Liver (tissue), 9 donors: ENCODE results near the gene GPR150. TPM values are rescaled to one million over a fixed set of nuclear protein-coding genes. Genes with fewer than 3 reads are reported as not detected.

Source experiments
- DNase-seq: peaks from one replicate; pipeline ENCODE4 v3.0.0-alpha.2; 2017; ENCODE audit warnings: low spot score
- H3K27ac ChIP-seq, 2 donors: one replicate each; pipeline ENCODE4 v1.7.0; 2013; ENCODE audit warnings: inconsistent platforms in 2 of 2, low read length in 2 of 2, control low read depth in 1 of 2, low read depth in 1 of 2, mild to moderate bottlenecking in 1 of 2
- H3K27me3 ChIP-seq, 4 donors: one replicate each; pipeline versions ENCODE4 v1.6.1 to v1.7.0; 2013; ENCODE audit warnings: low read length in 3 of 4, inconsistent platforms in 1 of 4, mild to moderate bottlenecking in 1 of 4, moderate library complexity in 1 of 4; ENCODE audit not compliant: control insufficient read depth in 4 of 4, insufficient read depth in 4 of 4
- H3K36me3 ChIP-seq, 4 donors: one replicate each; pipeline versions ENCODE4 v1.6.1 to v1.7.0; 2013; ENCODE audit warnings: low read length in 3 of 4, mild to moderate bottlenecking in 3 of 4, low read depth in 1 of 4, moderate library complexity in 1 of 4; ENCODE audit not compliant: control insufficient read depth in 4 of 4, insufficient read depth in 3 of 4
- H3K4me1 ChIP-seq, 4 donors: one replicate each; pipeline versions ENCODE4 v1.6.1 to v1.7.0; 2013; ENCODE audit warnings: low read length in 3 of 4, mild to moderate bottlenecking in 3 of 4, moderate library complexity in 1 of 4; ENCODE audit not compliant: control insufficient read depth in 4 of 4, insufficient read depth in 4 of 4
- H3K4me3 ChIP-seq, 3 donors: one replicate each; pipeline versions ENCODE4 v1.6.1 to v1.7.0; 2013; ENCODE audit warnings: low read length in 3 of 3, control low read depth in 1 of 3, low read depth in 1 of 3, mild to moderate bottlenecking in 1 of 3
- H3K9ac ChIP-seq, 2 donors: one replicate each; pipeline ENCODE4 v1.7.0; 2013; ENCODE audit warnings: low read length in 2 of 2, mild to moderate bottlenecking in 2 of 2, moderate library complexity in 2 of 2, control low read depth in 1 of 2, low read depth in 1 of 2
- H3K9me3 ChIP-seq, 4 donors: one replicate each; pipeline versions ENCODE4 v1.6.1 to v1.7.0; 2013; ENCODE audit warnings: low read length in 3 of 4; ENCODE audit not compliant: control insufficient read depth in 4 of 4
- ATF3 ChIP-seq: IDR thresholded peaks from 2 replicates; pipeline ENCODE4 v1.6.1; 2016; ENCODE audit warnings: antibody characterized with exemption
- CTCF ChIP-seq: fragments of 150-350 bp; IDR thresholded peaks from 2 replicates; pipeline ENCODE4 v1.5.1; 2017; ENCODE audit warnings: improper control_type of control experiment, low read depth, low read length; ENCODE audit not compliant: missing input control
- FOXA1 ChIP-seq: IDR thresholded peaks from 2 replicates; pipeline ENCODE4 v1.6.1; 2016; ENCODE audit warnings: antibody characterized with exemption
- FOXA2 ChIP-seq: IDR thresholded peaks from 2 replicates; pipeline ENCODE4 v1.6.1; 2016; ENCODE audit warnings: antibody characterized with exemption
- GABPA ChIP-seq, 2 donors: IDR thresholded peaks in 1 of 2; conservative IDR thresholded peaks in 1 of 2; 2 replicates each; pipeline ENCODE4 v1.6.1; 2016; ENCODE audit warnings: antibody characterized with exemption in 2 of 2, mild to moderate bottlenecking in 1 of 2, moderate library complexity in 1 of 2
- HNF4A ChIP-seq, 2 donors: conservative IDR thresholded peaks; 2 replicates each; pipeline ENCODE4 v1.6.1; 2016; ENCODE audit warnings: antibody characterized with exemption in 2 of 2, mild to moderate bottlenecking in 2 of 2
- HNF4G ChIP-seq: IDR thresholded peaks from 2 replicates; pipeline ENCODE4 v1.6.1; 2016; ENCODE audit warnings: antibody characterized with exemption
- JUND ChIP-seq, 2 donors: IDR thresholded peaks; 2 replicates each; pipeline ENCODE4 v1.6.1; 2016; ENCODE audit warnings: antibody characterized with exemption in 2 of 2
- MAX ChIP-seq: IDR thresholded peaks from 2 replicates; pipeline ENCODE4 v1.6.1; 2016; ENCODE audit warnings: antibody characterized with exemption
- RAD21 ChIP-seq, 2 donors: IDR thresholded peaks; 2 replicates each; pipeline ENCODE4 v1.6.1; 2016; ENCODE audit warnings: antibody characterized with exemption in 2 of 2, mild to moderate bottlenecking in 2 of 2
- RXRA ChIP-seq, 2 donors: IDR thresholded peaks; 2 replicates each; pipeline ENCODE4 v1.6.1; 2017 to 2018; ENCODE audit warnings: antibody characterized with exemption in 2 of 2, mild to moderate bottlenecking in 1 of 2
- SP1 ChIP-seq: IDR thresholded peaks from 2 replicates; pipeline ENCODE4 v1.6.1; 2018; ENCODE audit warnings: antibody characterized with exemption, mild to moderate bottlenecking
- TAF1 ChIP-seq: conservative IDR thresholded peaks from 2 replicates; pipeline ENCODE4 v1.6.1; 2016; ENCODE audit warnings: antibody characterized with exemption, mild to moderate bottlenecking
- YY1 ChIP-seq: IDR thresholded peaks from 2 replicates; pipeline ENCODE4 v1.6.1; 2016; ENCODE audit warnings: antibody characterized with exemption, mild to moderate bottlenecking
- whole genome bisulfite sequencing: extraction: QIAGEN DNeasy Blood & Tissue Kit; methylation state at CpG from one replicate; pipeline ENCODE4 v1.1.7; 2013; 5-methylcytosine and 5-hydroxymethylcytosine counted together
- polyA plus RNA-seq, 2 donors: library from polyadenylated mRNA; stranded (reverse) in 1 of 2; unstranded in 1 of 2; fragments of 200-250 nt in 1 of 2; fragments of >200 nt in 1 of 2; fragmentation: Nextera tagmentation in 1 of 2; extraction: Ambion mirVana in 1 of 2; gene quantifications; one replicate each; pipeline versions ENCODE4 v1.2.1 to v1.2.3, GENCODE V29; 2013 to 2015
- total RNA-seq, 2 donors: library from RNA; depleted of rRNA; stranded (reverse); fragments of >200 nt; gene quantifications; one replicate each; pipeline ENCODE4 v1.2.3, GENCODE V29; 2014
- donor health status: healthy.
- donor health status: healthy.
- donor health status: healthy.
- donor health status: healthy.
- donor health status: healthy.

The GPR150 gene
- total and polyA plus RNA-seq, 4 donors = 0.07 to 0.17 (median 0.08) TPM; not detected in 1

GRCh38 chr5:95591490-95591901 is 28.4 kb upstream of the GPR150 start:
- WGBS = 93% methylated on average over 5 of the region's 5 CpGs
- H3K4me1 ChIP-seq = peaks cover 0 to 4% (median 0%) of the 10 kb centered on the region in 4 donors
- H3K27me3 ChIP-seq = no peaks in the 10 kb centered on the region
- peaks cover 0 to 2% (median 0%) of the 10 kb centered on the region in 4 donors for H3K36me3 ChIP-seq
- H3K27ac ChIP-seq = no peak overlapping the region
- no peak overlapping the region for H3K4me3 ChIP-seq
- no peaks in the 10 kb centered on the region for H3K9me3 ChIP-seq
- no peak overlapping the region for H3K9ac ChIP-seq
- TF ChIP-seq FOXA1 = no peak
- TF ChIP-seq CTCF = no peak
- no peak for TF ChIP-seq RAD21 (IDR thresholded peaks at IDR 0.05)
- TF ChIP-seq TAF1 = no peak
- TF ChIP-seq ATF3 = no peak
- TF ChIP-seq YY1 = no peak
- no peak for DNase-seq

- no peaks in the 10 kb centered on the region for H3K9me3 ChIP-seq
- H3K4me3 ChIP-seq = no peak overlapping the region
- no peaks in the 10 kb centered on the region for H3K27me3 ChIP-seq
- 49% methylated on average over 3 of the region's 3 CpGs for WGBS
- peaks cover 0 to 4% (median 0%) of the 10 kb centered on the region in 4 donors for H3K4me1 ChIP-seq
- H3K27ac ChIP-seq = no peak overlapping the region
- no peaks in the 10 kb centered on the region for H3K36me3 ChIP-seq
- no peak for DNase-seq
- peak in 1 of 2 donors; percentile 33 for TF ChIP-seq HNF4A (conservative IDR thresholded peaks at IDR 0.05)
- TF ChIP-seq ATF3 = peak; percentile 69
- peak in 1 of 2 donors; percentile 14 for TF ChIP-seq RAD21 (IDR thresholded peaks at IDR 0.05)
- peak; percentile 30 for TF ChIP-seq MAX
- no peak for TF ChIP-seq FOXA2
- TF ChIP-seq RXRA (IDR thresholded peaks at IDR 0.05) = peak; percentile 59 to 83
- peak; percentile 9 for TF ChIP-seq HNF4G
- TF ChIP-seq JUND (IDR thresholded peaks at IDR 0.05) = no peak
- H3K9ac ChIP-seq = no peak overlapping the region
Observed at GRCh38 chr5:95595289-95595931, 24.5 kb upstream of the GPR150 start.

- Histone ChIP-seq H3K9ac (no peak overlapping the region), H3K9me3 (no peaks in the 10 kb centered on the region), H3K4me1 (peaks cover 0 to 4% (median 0%) of the 10 kb centered on the region in 4 donors), H3K27ac (no peak overlapping the region), H3K36me3 (no peaks in the 10 kb centered on the region), H3K4me3 (no peak overlapping the region), H3K27me3 (no peaks in the 10 kb centered on the region)
- DNase-seq = no peak
- 95% methylated on average over 1 of the region's 1 CpG for WGBS
- TF ChIP-seq SP1 (no peak), JUND (IDR thresholded peaks at IDR 0.05) (no peak), TAF1 (no peak), GABPA (IDR thresholded peaks at IDR 0.05 in 1 of 2, conservative IDR thresholded peaks at IDR 0.05 in 1 of 2) (no peak), CTCF (no peak), FOXA1 (no peak), RAD21 (IDR thresholded peaks at IDR 0.05) (no peak)
Observed at GRCh38 chr5:95599252-95599651, 20.6 kb upstream of the GPR150 start.
